Gastrocnemius medialis (tissue), 4 donors: ENCODE data around the gene FAM181A. TPM values are rescaled to one million over a fixed set of nuclear protein-coding genes. Genes with fewer than 3 reads are reported as not detected.

Experiments
- ATAC-seq, 2 donors: fragments of 150-250 bp; one replicate each; pipeline ENCODE4 v1.9.1; 2016
- DNase-seq, 2 donors: peaks; one replicate each; pipeline ENCODE4 v3.0.0-alpha.2; 2019
- H3K27ac ChIP-seq, 4 donors: fragments of 200-600 bp; sonication (generic); 1 replicate in 1 of 4; 2 replicates in 3 of 4; pipeline ENCODE4 v1.5.1; 2016 to 2018; ENCODE audit warnings: mild to moderate bottlenecking in 2 of 4, moderate library complexity in 1 of 4
- H3K27me3 ChIP-seq, 3 donors: fragments of 200-600 bp; sonication (generic) in 2 of 3; 1 replicate in 1 of 3; 2 replicates in 2 of 3; pipeline versions ENCODE4 v1.5.1 to v1.6.0; 2016 to 2019; ENCODE audit warnings: mild to moderate bottlenecking in 1 of 3, moderate library complexity in 1 of 3
- H3K36me3 ChIP-seq, 2 donors: fragments of 200-600 bp; sonication (generic) in 1 of 2; one replicate each; pipeline ENCODE4 v1.5.1; 2017 to 2018
- H3K4me1 ChIP-seq, 2 donors: fragments of 200-600 bp; sonication (generic) in 1 of 2; one replicate each; pipeline ENCODE4 v1.5.1; 2016 to 2017; ENCODE audit warnings: mild to moderate bottlenecking in 2 of 2
- H3K4me3 ChIP-seq, 4 donors: fragments of 200-600 bp; sonication (generic) in 3 of 4; 1 replicate in 1 of 4; 2 replicates in 3 of 4; pipeline ENCODE4 v1.5.1; 2016 to 2019; ENCODE audit warnings: mild to moderate bottlenecking in 2 of 4
- H3K9me3 ChIP-seq, 3 donors: fragments of 200-600 bp; sonication (generic) in 2 of 3; 1 replicate in 1 of 3; 2 replicates in 2 of 3; pipeline ENCODE4 v1.5.1; 2016 to 2019
- POLR2A ChIP-seq, 2 donors: fragments of 450-650 bp; IDR thresholded peaks; one replicate each; pipeline ENCODE4 v1.6.1; 2017; ENCODE audit warnings: antibody characterized with exemption in 2 of 2, mild to moderate bottlenecking in 2 of 2, moderate library complexity in 2 of 2
- in situ Hi-C, 4 donors: fragments of 200-750 bp; cut with MboI; loops; one replicate each; pipeline versions ENCODE4 v1.15.0 to v1.8.0; 2017; ENCODE audit warnings: low sequenced_read_pairs in 4 of 4
- intact Hi-C: fragments of 100-400 bp; cut with DNase I; formaldehyde crosslinking; loops from one replicate; pipeline ENCODE4 v1.15.1; 2023; ENCODE audit warnings: low total_unique reads
- total RNA-seq, 4 donors: library from RNA; depleted of rRNA; stranded (reverse); fragments of >200 nt; gene quantifications; one replicate each; pipeline versions ENCODE4 v1.1.0 to v1.2.3, GENCODE V29; 2016
- TF ChIP-seq, protein P1 (sequence below), 5 experiments: fragments of 450-650 bp in 3 of 5; fragments of 200-600 bp in 2 of 5; sonication (generic) in 2 of 5; IDR thresholded peaks in 4 of 5; conservative IDR thresholded peaks in 1 of 5; 1 replicate in 4 of 5; 2 replicates in 1 of 5; pipeline ENCODE4 v1.5.1; 2016 to 2019; ENCODE audit warnings: antibody characterized with exemption in 5 of 5, mild to moderate bottlenecking in 3 of 5, moderate library complexity in 3 of 5

Gene FAM181A
- total RNA-seq, 4 donors from 2014 or later: not detected

DNA sequence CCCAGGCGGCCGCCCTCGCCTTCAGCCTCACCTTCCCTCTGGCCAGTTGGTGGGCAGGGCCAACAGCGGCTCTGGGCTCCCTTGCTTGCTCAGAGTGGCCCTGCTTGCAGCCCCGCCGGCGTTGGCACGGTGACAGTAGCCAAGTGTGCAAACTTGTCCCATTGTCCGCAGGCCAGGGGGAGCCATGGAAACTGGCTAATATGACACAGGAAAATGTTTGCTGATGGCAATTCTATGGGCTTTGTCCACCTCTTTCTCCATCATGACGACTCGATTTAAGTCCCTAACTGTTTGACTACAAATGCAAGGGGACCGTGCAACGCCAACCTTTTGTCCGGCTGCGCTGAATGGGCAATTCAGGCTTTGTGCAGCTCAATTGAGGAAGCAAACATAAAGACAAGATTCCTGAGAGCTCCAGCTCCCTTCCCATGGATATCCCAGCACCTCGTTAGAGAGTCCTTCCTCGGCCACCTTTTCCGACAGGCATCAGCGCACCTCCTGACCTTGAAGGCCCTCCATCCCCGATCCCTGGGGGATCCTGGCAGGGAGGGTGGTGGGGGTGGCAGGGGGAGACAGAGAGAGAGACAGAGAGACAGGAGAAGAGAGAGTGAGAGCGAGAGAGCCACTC is 785 bp upstream of the FAM181A start:
- ATAC-seq (no peak), DNase-seq (no peak)
- peaks cover 0 to 4% of the 10 kb centered on the region in 2 donors for H3K4me1 ChIP-seq
- intact Hi-C loops (no loop called here), in situ Hi-C loops (no loop called here)
- H3K9me3 ChIP-seq: no peaks in the 10 kb centered on the region
- H3K36me3 ChIP-seq: peaks cover 0 to 23% of the 10 kb centered on the region in 2 donors
- peak overlapping the region in 1 of 4 donors; percentile 55 for H3K27ac ChIP-seq
- no peak for TF ChIP-seq POLR2A (IDR thresholded peaks at IDR 0.05)
- TF ChIP-seq, protein P1, sequence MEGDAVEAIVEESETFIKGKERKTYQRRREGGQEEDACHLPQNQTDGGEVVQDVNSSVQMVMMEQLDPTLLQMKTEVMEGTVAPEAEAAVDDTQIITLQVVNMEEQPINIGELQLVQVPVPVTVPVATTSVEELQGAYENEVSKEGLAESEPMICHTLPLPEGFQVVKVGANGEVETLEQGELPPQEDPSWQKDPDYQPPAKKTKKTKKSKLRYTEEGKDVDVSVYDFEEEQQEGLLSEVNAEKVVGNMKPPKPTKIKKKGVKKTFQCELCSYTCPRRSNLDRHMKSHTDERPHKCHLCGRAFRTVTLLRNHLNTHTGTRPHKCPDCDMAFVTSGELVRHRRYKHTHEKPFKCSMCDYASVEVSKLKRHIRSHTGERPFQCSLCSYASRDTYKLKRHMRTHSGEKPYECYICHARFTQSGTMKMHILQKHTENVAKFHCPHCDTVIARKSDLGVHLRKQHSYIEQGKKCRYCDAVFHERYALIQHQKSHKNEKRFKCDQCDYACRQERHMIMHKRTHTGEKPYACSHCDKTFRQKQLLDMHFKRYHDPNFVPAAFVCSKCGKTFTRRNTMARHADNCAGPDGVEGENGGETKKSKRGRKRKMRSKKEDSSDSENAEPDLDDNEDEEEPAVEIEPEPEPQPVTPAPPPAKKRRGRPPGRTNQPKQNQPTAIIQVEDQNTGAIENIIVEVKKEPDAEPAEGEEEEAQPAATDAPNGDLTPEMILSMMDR (IDR thresholded peaks at IDR 0.05 in 4 of 5, conservative IDR thresholded peaks at IDR 0.05 in 1 of 5): no peak
- no peaks in the 10 kb centered on the region for H3K27me3 ChIP-seq
- H3K4me3 ChIP-seq: no peak overlapping the region

DNA sequence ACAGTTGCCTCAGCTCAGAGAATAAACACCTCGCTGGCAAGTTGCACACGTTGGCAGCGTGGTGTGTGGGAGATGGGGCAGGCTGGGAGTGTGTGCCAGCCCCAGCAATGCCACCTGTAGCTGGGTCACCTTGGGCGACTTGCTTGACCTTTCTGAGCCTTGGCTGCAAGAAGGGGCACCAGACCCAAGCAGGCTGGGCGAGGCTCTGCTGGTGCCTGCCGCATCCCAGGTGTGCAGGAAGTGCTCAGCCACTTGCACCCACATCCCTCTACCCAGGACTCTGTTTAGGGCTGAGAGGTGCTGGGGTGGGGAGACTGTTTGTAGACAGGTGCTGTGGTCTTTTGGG is 629 bp downstream of the FAM181A start:
- in situ Hi-C loops (no loop called here), intact Hi-C loops (no loop called here)
- no peak for DNase-seq
- TF ChIP-seq POLR2A (IDR thresholded peaks at IDR 0.05): no peak
- TF ChIP-seq, protein P1 (IDR thresholded peaks at IDR 0.05 in 4 of 5, conservative IDR thresholded peaks at IDR 0.05 in 1 of 5): no peak
- Histone ChIP-seq H3K36me3 (peaks cover 0 to 26% of the 10 kb centered on the region in 2 donors), H3K27me3 (no peaks in the 10 kb centered on the region), H3K9me3 (no peaks in the 10 kb centered on the region), H3K27ac (peak overlapping the region in 3 of 4 donors; percentile 1 to 55 (median 46)), H3K4me3 (no peak overlapping the region), H3K4me1 (peaks cover 0 to 4% of the 10 kb centered on the region in 2 donors)
- peak in 1 of 2 donors; percentile 5 for ATAC-seq

DNA sequence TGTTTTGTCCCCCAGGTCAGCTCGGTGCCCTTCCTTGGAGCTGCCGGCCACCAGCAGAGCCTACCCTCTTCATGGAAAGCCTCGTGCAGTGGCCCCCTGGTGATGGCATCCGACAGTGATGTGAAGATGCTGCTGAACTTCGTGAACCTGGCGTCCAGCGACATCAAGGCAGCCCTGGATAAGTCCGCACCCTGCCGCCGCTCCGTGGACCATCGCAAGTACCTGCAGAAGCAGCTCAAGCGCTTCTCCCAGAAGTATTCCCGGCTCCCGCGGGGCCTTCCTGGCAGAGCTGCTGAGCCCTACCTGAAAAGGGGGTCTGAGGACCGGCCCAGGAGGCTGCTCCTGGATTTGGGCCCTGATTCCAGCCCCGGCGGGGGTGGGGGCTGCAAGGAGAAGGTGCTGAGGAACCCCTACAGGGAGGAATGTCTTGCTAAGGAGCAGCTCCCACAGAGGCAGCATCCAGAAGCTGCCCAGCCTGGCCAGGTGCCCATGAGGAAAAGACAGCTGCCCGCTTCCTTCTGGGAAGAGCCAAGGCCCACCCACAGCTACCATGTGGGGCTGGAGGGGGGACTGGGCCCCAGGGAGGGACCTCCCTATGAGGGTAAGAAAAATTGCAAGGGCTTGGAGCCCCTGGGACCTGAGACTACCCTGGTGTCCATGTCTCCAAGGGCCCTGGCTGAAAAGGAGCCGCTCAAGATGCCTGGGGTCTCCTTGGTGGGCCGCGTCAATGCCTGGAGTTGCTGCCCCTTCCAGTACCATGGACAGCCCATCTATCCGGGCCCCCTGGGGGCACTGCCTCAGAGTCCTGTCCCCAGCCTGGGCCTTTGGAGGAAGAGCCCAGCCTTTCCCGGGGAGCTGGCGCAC is 1.3 kb downstream of the FAM181A start:
- H3K9me3 ChIP-seq: no peaks in the 10 kb centered on the region
- H3K36me3 ChIP-seq: peaks cover 0 to 29% of the 10 kb centered on the region in 2 donors
- ATAC-seq: no peak
- intact Hi-C loops (no loop called here), in situ Hi-C loops (no loop called here)
- TF ChIP-seq, protein P1 (IDR thresholded peaks at IDR 0.05 in 4 of 5, conservative IDR thresholded peaks at IDR 0.05 in 1 of 5): no peak
- no peak for TF ChIP-seq POLR2A (IDR thresholded peaks at IDR 0.05)
- no peak for DNase-seq
- H3K4me1 ChIP-seq: peaks cover 0 to 4% of the 10 kb centered on the region in 2 donors
- peak overlapping the region in 2 of 4 donors; percentile 46 to 55 for H3K27ac ChIP-seq
- H3K27me3 ChIP-seq: no peaks in the 10 kb centered on the region
- H3K4me3 ChIP-seq: no peak overlapping the region

DNA sequence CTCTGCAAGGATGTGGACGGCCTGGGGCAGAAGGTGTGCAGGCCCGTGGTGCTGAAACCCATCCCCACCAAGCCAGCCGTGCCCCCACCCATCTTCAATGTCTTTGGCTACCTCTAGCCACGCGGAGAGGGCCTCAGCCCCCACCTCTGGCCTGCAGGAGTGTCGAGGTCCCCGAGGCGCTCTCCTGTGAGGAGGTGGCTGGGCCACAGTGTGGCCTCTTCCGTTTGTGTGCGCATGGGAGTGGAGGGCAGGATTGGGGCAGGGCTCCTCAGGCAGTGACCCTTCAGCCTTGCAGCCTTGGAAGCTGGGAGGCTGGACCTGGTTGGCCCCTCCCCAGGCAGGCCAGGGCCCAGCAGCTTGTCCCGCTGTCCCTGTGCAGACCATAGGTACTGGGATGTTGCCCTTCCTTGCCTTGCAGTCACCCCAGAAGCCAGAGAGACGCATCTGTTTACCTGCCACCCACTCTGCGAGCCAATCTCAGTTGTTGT is 1.9 kb downstream of the FAM181A start:
- in situ Hi-C loops (no loop called here), intact Hi-C loops (no loop called here)
- H3K27me3 ChIP-seq: no peaks in the 10 kb centered on the region
- H3K36me3 ChIP-seq: peaks cover 0 to 29% of the 10 kb centered on the region in 2 donors
- H3K27ac ChIP-seq: peak overlapping the region in 1 of 4 donors; percentile 37
- TF ChIP-seq, protein P1 (IDR thresholded peaks at IDR 0.05 in 4 of 5, conservative IDR thresholded peaks at IDR 0.05 in 1 of 5): no peak
- no peak for TF ChIP-seq POLR2A (IDR thresholded peaks at IDR 0.05)
- no peak for ATAC-seq
- H3K4me3 ChIP-seq: no peak overlapping the region
- H3K9me3 ChIP-seq: no peaks in the 10 kb centered on the region
- H3K4me1 ChIP-seq: peaks cover 0 to 4% of the 10 kb centered on the region in 2 donors
- DNase-seq: no peak
